HG03060 (cell line): Measurements from ENCODE around the gene PCBP4.

Experiments used
- ATAC-seq: cut with Tn5 transposase; IDR thresholded peaks from one replicate; pipeline ENCODE4 v1.9.1; 2021; ENCODE audit warnings: low read depth, moderate number of reproducible peaks; ENCODE audit not compliant: unreplicated experiment

The PCBP4 gene

GRCh38 chr3:51974963-51975851 is 8.0 kb upstream of the PCBP4 start, which contains the start of gene ABHD14A:
TSS of gene ABHD14A (plus strand) at chr3:51975064. CDS start at chr3:51975136, 72 bp downstream.
- ATAC-seq, result no peak

DNA sequence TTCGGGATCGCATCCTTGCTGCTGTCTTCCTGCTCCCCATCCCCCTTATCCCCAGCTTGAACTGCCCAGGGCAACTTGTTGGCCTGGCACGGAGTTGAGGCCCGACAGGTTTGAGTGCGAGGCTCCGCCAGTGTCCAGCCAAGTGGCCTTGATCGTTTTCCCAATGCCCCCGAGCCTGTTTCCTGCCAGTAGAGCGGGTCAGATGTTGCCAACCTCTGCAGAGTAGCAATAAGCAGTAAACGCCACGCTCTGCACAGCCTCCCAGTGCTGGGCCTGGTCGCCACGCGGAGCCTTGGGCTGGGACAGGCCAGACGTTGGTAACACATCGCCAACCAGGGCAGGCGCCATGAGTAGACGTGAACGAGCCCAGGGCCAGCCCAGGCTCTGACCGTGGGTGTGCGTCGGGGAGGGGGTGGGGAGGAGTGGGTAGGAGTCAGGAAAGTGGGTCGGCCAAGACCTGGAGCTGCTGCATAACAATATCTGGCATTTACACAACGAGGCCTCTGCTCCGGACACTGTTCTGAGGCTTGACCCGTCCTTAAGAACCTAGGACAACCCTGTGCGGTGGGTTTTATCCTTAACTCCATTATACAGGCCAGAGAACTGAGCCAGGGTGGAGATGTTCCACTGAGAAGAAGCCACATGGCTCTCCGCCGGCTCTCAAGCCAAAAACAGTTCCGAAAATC is 7.2 kb upstream of the PCBP4 start:
- no peak for ATAC-seq

DNA sequence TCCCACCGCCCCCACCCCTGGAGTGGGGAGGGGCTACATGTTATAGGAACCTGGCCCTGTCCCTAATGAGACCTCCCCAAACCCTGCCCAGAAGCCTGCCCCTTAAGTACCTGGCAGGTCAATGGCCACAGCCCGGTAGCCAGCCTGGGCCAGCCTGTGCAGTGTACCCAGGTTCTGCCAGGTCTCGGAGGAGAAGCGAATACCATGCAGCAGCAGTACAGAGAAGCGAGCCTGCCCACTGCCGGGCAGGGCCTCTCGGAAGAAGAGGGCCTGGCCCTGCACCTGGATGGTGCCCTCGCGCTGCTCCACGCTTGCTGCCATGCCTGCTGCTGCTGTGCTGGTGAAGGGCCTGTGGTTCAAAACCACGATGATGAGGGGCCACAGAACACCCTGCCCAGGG is 4.1 kb upstream of the PCBP4 start:
- no peak for ATAC-seq

DNA sequence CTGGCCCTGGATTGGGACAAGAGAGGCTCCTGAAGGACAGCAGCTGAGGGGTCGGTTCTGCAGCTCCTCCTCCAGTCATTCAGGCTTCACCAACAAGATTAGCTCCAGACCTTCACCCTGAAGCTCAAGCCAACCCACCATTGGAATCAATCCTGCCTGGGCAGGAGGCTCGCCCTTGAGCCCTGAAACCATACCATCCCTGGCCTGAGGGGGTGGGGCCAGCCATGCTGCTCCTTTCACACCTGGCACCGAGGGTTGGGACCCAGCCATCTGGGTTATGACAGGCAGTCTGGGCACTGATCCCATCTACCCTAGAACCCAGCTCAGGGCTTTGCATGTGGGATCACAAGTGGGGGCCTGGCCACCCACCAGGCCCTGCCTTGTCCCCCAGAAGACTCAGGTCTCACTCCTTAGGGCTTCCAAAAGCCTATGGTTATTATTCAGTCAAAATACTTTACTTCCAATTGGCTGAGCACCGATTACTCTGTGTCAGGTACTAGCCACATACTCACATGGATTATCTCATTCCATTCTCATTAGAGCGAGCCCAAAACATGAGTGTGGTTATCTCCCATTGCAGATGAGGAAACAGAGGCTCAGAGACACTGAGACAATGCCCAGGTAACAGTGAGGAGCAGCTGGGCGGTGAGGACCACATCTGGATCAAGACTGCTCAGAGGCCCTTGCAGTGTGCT is 3.5 kb upstream of the PCBP4 start:
- ATAC-seq, result no peak

- ATAC-seq, result no peak
Observed at GRCh38 chr3:51969841-51970240, 2.6 kb upstream of the PCBP4 start.

- ATAC-seq, result no peak
Observed at GRCh38 chr3:51968883-51969678, 1.8 kb upstream of the PCBP4 start.

GRCh38 chr3:51968170-51968775 is 1.0 kb upstream of the PCBP4 start:
- no peak for ATAC-seq

GRCh38 chr3:51966922-51967383 is 301 bp downstream of the PCBP4 start:
- no peak for ATAC-seq

DNA sequence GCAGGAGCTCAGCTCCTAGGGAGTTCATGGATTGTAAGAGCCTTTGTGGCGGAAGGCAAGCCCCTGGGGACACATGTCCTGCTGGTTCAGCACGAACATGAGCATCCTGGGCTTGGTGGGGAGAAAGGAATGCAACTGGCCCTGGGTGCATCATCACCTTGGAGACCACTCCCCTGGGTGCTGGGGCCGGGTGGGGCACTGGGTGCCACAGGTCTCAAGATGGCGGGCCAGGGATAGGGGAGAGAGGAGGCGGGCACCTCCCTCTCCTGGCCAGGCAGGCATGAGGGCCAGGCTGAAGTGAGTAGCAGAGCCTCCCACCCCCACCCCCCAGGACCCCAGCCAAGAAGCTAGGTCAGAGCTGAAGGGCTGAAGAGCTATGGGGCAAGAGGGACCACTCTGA is 768 bp downstream of the PCBP4 start:
- ATAC-seq, result no peak

- no peak for ATAC-seq
Observed at GRCh38 chr3:51966016-51966415, 1.2 kb downstream of the PCBP4 start.

DNA sequence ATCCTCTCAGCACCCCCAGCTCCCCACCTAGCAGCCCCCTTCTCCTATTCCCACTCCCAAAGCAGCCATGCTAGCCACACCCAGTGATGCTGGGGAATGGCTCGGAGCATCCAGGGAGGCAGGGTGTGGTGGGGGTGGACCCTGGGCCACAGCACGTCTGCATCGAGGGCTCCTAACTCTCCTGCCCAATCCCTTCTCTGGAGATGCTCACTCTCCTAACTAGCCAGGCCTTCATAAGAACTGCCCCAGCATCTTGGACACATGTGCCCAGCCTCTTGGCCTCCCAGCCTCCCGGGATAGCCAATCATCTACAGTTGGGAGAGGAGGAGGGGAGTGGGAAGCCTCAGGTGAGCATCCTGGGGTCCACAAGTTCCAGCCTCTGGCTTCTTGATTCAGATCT is 2.7 kb downstream of the PCBP4 start:
- ATAC-seq, result no peak

DNA sequence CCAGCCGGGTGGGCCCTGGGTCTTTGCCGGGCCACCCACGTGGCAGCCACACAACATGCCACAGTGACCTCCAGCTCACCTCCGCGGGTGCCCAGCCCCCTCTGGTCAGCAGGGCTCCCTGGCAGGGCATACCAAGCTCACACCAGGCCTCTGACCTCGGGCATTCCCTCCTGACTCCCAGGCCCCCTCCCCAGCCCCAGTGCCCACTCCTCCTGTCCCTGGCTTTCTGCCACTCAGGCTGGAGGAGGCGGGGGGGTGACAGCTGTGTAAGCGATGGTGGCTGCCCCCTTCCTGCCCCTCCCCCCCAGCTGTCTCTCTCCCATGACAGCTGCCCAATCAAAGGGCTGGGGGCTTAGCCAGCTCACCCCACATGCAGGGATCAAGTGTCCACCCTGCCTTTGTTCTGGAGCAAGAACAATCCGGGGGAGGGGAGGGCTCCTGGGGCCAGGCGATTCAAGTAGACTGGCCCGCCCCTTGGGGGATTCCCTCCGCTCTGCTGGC is 3.3 kb downstream of the PCBP4 start:
- no peak for ATAC-seq

DNA sequence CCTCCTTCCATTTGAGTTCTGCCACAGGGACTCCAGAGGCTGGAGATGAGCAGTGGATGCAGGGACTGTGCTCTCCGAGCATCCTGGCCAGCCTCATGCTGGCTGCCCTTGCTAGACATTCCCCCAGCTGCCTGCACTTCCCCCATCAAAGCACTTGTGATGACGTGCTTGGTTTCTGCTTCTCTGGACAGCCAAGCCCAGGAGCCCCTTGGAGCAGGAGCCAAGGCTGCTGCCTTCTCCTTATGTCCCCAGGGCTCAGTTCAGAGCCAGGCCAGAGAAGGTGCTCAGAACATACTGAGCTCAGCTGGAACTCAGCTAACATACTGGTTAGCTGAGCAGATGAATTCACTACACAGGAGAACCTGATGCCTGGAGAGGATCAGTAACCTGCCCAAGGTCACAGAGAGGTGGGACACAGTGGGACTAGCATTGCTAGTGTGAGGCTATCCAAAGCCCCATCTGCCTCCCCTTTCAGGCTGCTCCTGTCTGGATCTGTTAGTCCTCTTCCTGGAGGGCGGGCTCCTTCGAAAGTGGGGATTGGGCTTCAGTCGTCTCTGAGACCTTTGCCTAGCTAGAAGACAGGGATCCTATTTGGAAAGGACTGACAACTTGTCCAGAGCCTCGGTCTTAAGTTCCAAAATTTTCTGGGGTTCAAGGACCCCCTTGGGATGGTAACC is 4.3 kb downstream of the PCBP4 start:
- ATAC-seq, result no peak

DNA sequence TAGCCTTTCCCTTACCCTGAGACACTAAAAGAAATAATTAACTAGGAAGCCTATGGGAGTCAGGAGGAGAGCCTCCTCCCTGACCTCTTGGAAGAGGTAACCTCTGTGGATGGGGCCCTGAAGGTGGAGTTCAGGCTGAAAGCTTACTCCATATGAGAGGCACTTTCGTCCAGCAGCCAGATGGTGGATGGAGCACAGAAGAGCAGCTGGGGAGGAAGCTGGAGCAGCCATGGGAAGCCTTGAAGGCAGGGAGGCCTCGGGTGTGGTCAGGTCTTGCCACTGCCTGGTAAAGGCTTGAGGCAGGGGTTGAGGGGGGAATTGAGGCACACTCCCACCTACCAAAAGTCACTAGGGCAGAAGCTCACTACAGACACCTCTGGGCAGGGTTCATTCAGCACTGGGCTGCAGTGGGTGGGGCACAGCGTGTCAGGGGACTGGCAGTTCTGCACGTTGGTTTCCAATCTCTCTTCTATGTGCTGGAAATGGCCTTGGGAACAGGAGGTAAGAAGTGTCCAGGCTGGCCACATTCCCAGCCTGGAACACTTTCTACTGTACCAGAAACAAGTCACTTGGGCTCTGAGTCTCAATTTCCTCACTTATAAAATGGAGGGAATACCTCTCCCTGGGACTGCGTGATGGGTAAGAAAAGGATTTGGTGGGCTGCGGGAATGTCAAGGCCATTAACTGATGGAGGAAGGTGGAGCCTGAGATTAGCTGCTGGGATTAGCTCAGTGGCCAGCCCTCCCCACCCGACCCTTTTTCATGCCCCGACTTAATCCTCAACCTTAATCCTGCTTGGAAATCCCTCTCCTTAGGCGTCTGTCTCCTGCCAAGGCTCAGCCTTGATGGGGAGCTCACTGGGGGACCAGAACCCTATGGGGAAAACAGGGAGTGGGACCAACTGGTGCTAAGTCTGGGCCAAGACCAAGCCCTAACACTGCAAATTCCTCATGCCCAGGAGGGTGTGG is 5.4 kb downstream of the PCBP4 start:
- no peak for ATAC-seq

DNA sequence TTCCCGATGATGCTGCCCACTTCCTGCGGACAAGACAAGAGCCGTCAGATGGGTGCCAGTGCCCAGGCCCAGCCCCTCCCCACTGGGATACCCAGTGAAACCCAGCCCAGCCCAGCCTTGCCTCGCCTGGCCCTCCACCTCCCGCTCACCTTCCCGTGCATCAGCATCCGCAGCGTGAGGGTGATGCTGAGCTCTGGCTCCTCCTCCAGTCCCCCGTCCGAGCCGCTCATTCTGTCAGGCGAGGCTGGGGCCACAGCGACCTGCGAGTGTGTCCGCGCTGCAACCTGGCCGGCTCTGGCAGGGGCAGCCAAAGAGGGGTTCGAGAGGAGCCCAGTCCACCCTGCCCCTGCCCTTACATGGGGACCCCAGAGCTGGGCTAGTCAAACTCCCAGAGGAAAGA is 6.2 kb downstream of the PCBP4 start:
- no peak for ATAC-seq

DNA sequence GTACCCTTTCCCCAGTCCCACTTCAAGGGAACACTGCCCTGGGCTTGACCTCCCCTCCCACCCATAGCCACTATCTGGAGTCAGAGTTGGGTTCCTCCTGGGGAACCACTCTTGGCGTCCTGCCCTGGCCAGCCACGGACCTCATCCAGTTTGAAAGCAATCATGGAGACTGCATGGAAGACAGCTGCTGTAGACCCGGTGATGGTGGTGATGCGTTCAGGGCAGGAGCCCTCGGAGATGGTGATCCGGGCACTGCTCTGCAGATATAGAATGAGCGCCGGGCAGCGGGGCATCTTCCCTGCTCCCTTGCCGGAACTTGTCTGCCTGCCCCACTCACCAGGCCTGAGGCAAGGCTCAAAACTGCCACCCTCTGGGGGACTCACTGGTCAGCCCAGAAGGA is 6.9 kb downstream of the PCBP4 start:
- ATAC-seq, result no peak

- ATAC-seq, result no peak
Observed at GRCh38 chr3:51959651-51960050, 7.6 kb downstream of the PCBP4 start.
